ENCODE measurements around the gene SLC7A9. TPM values are rescaled to one million over a fixed set of nuclear protein-coding genes. Genes with fewer than 3 reads are reported as not detected.

Gene SLC7A9
- total RNA-seq, 1 experiment from 2014 or later, result 1.3 TPM

DNA sequence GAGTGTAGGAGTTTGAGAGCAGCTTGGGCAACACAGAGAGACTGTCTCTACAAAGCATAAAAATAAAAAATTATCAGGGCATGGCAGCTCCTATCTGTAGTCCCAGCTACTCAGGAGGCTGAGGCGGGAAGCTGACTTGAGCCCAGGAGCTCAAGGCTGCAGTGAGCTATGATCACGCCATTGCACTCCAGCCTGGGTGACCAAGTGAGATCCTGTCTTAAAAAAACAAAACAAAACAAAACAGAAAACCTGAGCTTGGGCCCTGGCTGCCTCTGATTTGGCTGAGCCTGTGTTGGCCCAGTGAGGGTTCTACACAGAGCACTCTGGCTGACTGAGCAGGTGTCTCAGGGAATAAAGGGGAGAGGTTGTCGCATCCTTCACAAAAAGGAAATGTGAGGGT is 8.0 kb downstream of the SLC7A9 start:
- no peak overlapping the region for H3K4me3 Mint-ChIP-seq (ENCODE audit: low read depth, unreplicated experiment)
- H3K27me3 Mint-ChIP-seq (ENCODE audit: unreplicated experiment), result no peaks in the 10 kb centered on the region
- DNase-seq, result no peak
- TF ChIP-seq, protein P1, sequence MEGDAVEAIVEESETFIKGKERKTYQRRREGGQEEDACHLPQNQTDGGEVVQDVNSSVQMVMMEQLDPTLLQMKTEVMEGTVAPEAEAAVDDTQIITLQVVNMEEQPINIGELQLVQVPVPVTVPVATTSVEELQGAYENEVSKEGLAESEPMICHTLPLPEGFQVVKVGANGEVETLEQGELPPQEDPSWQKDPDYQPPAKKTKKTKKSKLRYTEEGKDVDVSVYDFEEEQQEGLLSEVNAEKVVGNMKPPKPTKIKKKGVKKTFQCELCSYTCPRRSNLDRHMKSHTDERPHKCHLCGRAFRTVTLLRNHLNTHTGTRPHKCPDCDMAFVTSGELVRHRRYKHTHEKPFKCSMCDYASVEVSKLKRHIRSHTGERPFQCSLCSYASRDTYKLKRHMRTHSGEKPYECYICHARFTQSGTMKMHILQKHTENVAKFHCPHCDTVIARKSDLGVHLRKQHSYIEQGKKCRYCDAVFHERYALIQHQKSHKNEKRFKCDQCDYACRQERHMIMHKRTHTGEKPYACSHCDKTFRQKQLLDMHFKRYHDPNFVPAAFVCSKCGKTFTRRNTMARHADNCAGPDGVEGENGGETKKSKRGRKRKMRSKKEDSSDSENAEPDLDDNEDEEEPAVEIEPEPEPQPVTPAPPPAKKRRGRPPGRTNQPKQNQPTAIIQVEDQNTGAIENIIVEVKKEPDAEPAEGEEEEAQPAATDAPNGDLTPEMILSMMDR (IDR thresholded peaks at IDR 0.05; ENCODE audit: unreplicated experiment), result no peak
- no peaks in the 10 kb centered on the region for H3K4me1 Mint-ChIP-seq (ENCODE audit: low read depth, unreplicated experiment)
- no peaks in the 10 kb centered on the region for H3K9me3 Mint-ChIP-seq (ENCODE audit: low read depth, unreplicated experiment)
- no peak overlapping the region for H3K27ac Mint-ChIP-seq (ENCODE audit: unreplicated experiment)
- no TSS peak for BruUV-seq (replicated peaks)
- H3K36me3 Mint-ChIP-seq (ENCODE audit: insufficient read depth, unreplicated experiment), result no peaks in the 10 kb centered on the region
- CTCF ChIA-PET, result no interaction called here
- intact Hi-C loops (cut with micrococcal nuclease; ENCODE audit: unreplicated experiment), result no loop called here

DNA sequence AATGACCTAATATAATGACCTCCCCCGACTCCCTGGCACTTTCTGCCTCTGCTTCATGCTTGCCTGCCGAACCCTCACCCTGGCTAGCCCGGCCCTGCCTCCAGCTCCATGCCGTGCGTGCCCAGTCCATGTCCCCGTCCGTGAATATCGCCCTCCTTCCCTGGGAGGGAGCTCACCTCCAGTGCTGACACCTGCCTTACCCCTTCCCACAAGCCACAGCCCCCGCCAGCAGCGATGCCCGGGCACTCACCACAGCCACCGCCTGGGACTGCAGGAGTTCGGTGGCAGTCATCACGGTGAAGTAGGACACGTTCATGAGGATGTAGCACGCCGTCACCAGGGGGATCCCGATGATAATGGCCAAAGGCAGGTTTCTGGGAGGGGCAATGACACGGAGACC is 10.0 kb downstream of the SLC7A9 start:
- H3K36me3 Mint-ChIP-seq (ENCODE audit: insufficient read depth, unreplicated experiment), result no peaks in the 10 kb centered on the region
- no peak for DNase-seq
- TF ChIP-seq, protein P1 (IDR thresholded peaks at IDR 0.05; ENCODE audit: unreplicated experiment), result no peak
- no peaks in the 10 kb centered on the region for H3K4me1 Mint-ChIP-seq (ENCODE audit: low read depth, unreplicated experiment)
- intact Hi-C loops (cut with micrococcal nuclease; ENCODE audit: unreplicated experiment), result no loop called here
- H3K27me3 Mint-ChIP-seq (ENCODE audit: unreplicated experiment), result no peaks in the 10 kb centered on the region
- H3K27ac Mint-ChIP-seq (ENCODE audit: unreplicated experiment), result no peak overlapping the region
- no peak overlapping the region for H3K4me3 Mint-ChIP-seq (ENCODE audit: low read depth, unreplicated experiment)
- CTCF ChIA-PET, result interaction anchor here (0.6 to 0.7 kb wide), 4 partner anchors 16 to 45 kb away, joined by 3 to 7 read pairs (median 4); no protein-coding TSS in a partner anchor
- no TSS peak for BruUV-seq (replicated peaks)
- H3K9me3 Mint-ChIP-seq (ENCODE audit: low read depth, unreplicated experiment), result no peaks in the 10 kb centered on the region

DNA sequence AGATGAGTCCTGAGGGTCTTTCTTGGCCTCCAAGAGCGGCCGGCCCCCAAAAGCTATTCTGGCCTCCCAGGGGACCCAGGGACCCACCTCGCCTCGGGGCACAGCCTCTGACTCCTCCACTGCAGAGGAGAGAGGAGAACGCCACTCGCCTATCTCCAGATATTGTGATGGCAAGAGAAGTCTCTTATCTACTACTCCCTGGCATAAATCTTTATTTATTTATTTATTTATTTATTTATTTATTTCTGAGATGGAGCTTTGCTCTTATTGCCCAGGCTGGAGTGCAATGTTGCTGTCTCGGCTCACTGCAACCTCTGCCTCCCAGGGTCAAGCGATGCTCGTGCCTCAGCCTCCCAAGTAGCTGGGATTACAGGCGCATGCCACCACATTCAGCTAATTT is 11.0 kb downstream of the SLC7A9 start:
- TF ChIP-seq, protein P1 (IDR thresholded peaks at IDR 0.05; ENCODE audit: unreplicated experiment), result no peak
- H3K27ac Mint-ChIP-seq (ENCODE audit: unreplicated experiment), result no peak overlapping the region
- H3K4me1 Mint-ChIP-seq (ENCODE audit: low read depth, unreplicated experiment), result no peaks in the 10 kb centered on the region
- no peaks in the 10 kb centered on the region for H3K9me3 Mint-ChIP-seq (ENCODE audit: low read depth, unreplicated experiment)
- no peaks in the 10 kb centered on the region for H3K36me3 Mint-ChIP-seq (ENCODE audit: insufficient read depth, unreplicated experiment)
- H3K4me3 Mint-ChIP-seq (ENCODE audit: low read depth, unreplicated experiment), result no peak overlapping the region
- intact Hi-C loops (cut with micrococcal nuclease; ENCODE audit: unreplicated experiment), result no loop called here
- no peaks in the 10 kb centered on the region for H3K27me3 Mint-ChIP-seq (ENCODE audit: unreplicated experiment)
- BruUV-seq (replicated peaks), result no TSS peak
- DNase-seq, result no peak
- CTCF ChIA-PET, result no interaction called here

DNA sequence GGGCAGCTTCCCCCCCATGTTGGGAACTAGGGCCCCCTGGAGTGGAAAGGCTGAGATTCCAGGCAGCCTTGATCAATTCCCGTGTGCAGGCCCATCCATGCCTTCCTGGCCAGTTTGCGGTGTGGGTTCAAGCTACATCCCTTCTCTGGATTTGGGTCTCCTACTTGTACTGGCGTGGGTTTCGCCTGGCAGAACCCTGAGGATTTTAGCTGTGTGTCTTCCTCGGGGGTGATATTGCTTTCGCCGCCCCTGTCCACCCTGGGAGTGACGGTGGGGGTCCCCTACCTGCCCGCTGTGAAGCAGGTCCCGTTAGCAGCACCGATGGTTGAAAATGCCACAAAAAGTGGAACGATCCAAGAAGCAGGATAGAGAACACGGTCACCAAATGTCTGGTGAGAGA is 11.4 kb downstream of the SLC7A9 start:
- Mint-ChIP-seq H3K36me3 (ENCODE audit: insufficient read depth, unreplicated experiment) (no peaks in the 10 kb centered on the region), H3K9me3 (ENCODE audit: low read depth, unreplicated experiment) (no peaks in the 10 kb centered on the region), H3K27ac (ENCODE audit: unreplicated experiment) (no peak overlapping the region), H3K4me3 (ENCODE audit: low read depth, unreplicated experiment) (no peak overlapping the region), H3K27me3 (ENCODE audit: unreplicated experiment) (no peaks in the 10 kb centered on the region), H3K4me1 (ENCODE audit: low read depth, unreplicated experiment) (no peaks in the 10 kb centered on the region)
- intact Hi-C loops (cut with micrococcal nuclease; ENCODE audit: unreplicated experiment), result no loop called here
- no peak for DNase-seq
- CTCF ChIA-PET, result no interaction called here
- BruUV-seq (replicated peaks), result no TSS peak
- TF ChIP-seq, protein P1 (IDR thresholded peaks at IDR 0.05; ENCODE audit: unreplicated experiment), result no peak
